CD4-positive, alpha-beta T cell treated with Interleukin-6 for 4 hours (primary cell): Measurements from ENCODE around the gene CMTM3.
"Not testable (repeated sequence)": the region's sequence is repeated elsewhere in the genome, so short reads cannot be mapped to it uniquely, and the experiment has no call there.

ENCODE experiments used
- DNase-seq: peaks from one replicate; pipeline ENCODE4 v3.0.0-alpha.2; 2020; ENCODE audit warnings: mixed read lengths

Gene CMTM3

DNA sequence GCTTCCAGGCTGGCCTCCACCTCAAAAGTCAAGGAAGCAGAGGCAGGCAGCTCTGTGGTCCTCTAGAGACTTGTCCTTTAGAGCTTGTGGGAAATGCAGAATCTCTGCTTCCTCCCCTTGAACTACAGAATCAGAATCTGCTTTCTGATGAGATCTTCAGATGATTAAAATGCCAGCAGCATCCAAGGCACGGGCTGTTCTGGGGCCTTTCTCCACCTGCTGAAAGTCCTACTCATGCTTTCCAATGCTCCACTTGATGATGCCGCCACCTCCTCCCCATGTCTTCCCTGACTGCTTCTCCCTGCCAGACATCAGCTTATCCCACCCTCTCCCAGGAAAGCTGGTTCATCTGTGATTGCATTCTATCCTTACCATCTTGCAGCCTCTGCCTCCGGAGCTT, 33.3 kb downstream of the CMTM3 start:
- DNase-seq, result no peak

DNA sequence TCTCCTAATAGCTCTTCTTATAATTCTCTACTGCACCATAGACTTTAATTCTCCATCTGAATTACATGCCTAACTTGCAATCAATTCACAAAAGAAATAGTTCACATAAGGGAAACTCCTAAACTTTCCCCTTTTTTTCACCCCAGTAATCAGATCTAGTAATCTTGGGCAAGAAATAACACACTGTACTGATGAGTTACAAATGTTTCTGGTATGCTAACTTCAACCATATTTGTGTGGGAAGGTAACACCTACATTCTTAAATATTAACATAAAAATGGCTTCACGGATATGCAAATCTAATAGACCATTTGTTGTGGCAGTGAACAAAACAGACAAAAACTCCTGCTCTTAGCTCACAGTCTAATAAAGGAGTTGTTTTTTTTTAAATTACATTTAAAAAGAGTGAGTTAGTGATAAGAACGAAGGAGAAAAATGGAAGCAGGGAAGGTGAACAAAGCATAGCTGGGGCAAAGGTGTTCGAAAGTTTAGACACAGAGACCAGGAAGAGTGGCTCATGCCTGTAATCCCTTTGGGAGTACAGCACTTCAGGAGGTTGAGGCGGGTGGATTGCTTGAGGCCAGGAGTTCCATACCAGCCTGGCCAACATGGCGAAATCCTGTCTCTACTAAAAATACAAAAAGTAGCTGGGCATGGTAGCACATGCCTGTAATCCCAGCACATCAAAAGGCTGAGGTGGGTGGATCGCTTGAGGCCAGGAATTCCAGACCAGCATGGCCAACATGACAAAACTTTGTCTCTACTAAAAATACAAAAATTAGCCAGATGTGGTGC, 34.8 kb downstream of the CMTM3 start:
- no peak for DNase-seq

- no peak for DNase-seq
Observed at GRCh38 chr16:66640724-66641314, 36.3 kb downstream of the CMTM3 start.

DNA sequence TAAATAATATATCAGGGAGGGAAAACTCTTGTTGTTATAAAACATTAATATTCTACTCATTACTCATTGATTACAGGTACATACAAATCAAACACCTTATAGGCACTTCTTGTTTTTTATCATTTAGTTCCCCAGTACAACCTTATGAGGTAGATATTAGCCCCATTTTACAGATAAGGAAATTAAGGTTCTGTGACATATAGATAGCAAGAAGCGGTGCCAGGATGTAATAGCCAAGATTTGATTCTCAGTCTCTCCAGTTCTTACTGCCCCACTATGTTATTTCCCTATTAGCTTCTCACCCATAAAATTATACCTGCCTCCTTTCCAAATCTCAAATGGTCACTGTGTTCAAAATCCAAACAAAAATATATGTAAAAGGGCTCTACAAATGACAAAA, 36.9 kb downstream of the CMTM3 start:
- no peak for DNase-seq

- DNase-seq, result no peak
Observed at GRCh38 chr16:66647866-66648265, 43.4 kb downstream of the CMTM3 start.

DNA sequence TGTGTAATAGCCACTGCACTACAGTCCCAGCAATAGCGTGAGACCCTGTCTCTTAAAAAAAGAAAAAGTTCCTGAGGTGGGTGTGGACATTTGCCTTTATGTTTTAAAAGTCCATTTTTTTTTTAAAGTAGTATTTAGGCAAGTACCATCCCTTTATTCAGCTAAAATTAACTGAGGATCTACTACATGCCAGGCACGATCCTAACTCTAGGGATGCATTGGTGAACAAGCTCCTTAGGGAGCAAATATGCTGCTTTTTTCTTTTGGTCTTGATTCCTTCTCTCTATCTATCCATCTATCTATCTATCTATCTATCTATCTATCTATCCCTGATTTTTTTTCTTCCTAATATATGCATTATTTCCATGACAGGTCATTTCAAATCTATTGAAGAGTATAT, 44.7 kb downstream of the CMTM3 start:
- no peak for DNase-seq

- DNase-seq, result no peak
Observed at GRCh38 chr16:66649636-66650205, 45.2 kb downstream of the CMTM3 start.

DNA sequence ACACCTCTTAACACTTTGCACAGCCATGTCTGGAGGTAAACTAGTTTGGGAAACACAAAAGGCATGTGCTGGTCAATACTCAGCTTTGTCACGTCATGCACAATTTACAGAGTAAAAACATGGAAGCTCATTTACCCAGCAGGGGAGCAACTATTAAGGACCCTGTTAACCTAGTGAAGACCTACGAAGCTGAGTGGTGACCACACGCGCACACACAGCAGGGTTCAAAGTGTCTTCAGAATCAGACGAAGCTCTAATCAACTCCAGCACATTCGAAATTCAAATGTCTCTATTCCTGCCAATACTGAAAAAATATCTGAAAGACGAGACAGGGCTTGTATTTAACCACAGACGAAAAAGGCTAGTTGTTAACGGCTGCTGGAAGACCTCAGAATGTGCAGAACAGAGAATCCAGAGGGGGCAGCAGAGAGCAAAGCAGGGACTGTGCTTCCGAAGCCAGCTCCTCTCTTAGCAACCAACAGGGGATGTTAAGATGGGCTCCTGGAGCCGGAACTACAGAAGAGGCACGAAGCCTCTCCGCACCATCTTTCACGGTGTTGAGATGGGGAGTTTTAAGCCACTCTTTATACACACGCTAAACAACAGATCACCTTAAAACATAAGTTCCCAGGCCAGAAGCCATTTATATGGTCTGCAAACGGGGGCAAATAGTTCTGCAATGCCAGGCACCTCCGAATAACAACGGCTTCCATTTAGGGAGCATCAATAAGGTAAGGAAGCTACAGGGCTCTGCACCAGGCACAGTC, 46.4 kb downstream of the CMTM3 start:
- peak; percentile 87 for DNase-seq

DNA sequence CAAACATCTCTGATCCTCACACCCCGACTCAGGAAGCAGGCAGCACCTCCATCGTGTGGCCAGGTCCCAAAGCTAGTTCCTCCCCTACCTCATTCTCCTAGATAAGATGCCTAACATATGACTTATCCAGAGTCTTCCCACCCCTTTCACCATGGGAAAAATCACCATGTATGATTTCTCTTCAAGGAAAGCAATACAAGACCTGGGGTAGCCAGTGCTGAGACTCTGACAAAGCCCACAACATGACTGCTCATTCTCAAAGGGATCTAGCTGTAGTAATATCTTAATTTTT, 46.9 kb downstream of the CMTM3 start:
- no peak for DNase-seq

- DNase-seq, result no peak
Observed at GRCh38 chr16:66651965-66652364, 47.5 kb downstream of the CMTM3 start.

DNA sequence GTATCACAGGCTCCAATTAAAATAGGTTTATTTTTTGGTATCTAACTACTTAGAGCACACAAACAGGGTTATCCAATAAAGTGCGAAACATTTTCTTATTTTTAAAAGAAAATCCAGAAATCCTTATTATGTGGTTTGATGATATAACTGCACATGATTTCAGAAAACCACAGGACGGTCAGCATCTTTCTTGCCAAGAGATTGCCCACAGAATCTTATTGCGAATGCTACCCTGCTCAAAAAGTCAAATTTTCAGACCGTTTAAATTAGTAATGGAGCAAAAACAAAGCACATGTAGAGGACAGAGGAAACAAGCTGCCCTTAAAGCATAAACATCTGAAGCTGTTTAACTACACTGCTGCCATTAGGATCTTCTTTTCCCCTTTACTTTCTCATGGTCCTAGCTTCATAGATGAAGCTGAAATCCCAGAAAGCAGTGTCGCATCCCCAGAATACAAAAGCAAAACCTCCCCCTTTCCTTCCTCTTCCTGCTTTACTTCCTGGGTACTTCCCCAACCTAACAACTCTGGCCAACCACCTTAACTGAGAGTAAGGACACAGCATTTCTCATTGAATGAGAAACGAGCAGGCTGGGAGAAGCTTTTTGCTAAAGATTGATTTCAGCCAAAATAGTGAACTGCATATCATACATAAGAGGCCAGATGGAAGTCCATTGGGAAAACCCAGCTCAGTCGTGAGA, 48.3 kb downstream of the CMTM3 start:
- no peak for DNase-seq

DNA sequence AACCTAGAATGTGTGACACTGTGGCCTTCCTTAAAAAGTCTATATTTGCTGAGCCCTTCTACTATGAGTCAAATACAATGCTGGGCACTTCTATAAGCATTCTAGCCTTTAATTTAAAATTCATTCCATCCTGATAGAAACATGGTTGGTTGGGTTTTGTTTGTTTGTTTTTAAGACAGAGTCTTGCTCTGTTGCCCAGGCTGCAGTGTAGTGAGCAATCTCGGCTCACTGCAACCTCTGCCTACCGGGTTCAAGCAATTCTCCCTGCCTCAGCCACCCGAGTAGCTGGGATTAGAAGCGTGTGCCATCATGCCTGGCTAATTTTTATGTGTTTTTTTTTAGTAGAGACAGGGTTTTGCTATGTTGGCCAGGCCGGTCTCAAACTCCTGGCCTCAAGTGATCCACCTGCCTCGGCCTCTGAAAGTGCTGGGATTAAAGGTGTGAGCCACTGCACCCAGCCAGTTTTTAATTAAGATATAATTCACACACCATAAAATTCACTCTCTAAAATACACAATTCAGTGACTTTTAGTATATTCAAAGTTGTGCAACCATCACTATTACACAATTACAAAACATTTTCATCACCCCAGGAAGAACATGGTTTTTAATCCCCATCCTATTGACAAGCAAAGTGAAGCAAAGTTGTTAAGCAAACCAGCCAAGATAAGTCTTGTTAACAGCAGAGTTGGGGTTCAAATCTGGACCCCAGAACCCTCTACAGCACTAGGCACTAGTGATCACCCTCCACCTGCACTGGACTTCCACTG, 49.3 kb downstream of the CMTM3 start:
- DNase-seq, result no peak

DNA sequence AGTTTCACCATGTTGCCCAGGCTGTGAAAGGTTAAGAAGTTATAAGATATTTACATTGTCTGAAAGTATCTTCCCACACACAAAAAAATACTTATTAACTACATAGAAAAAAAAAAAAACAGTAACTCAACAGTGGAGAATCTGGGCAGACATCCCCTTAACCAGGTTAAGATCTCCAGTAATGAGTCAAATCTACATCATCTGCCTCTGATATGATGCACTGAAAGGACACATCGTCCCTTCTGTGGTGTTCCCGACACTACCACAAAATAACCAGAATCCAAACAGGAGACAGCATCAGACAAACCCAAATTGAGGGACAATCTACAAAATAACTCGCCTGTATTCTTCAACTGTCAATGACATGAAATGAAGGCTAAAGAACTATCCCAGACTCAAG, 52.0 kb downstream of the CMTM3 start:
- DNase-seq, result no peak

- no peak for DNase-seq
Observed at GRCh38 chr16:66658143-66658859, 53.8 kb downstream of the CMTM3 start.

DNA sequence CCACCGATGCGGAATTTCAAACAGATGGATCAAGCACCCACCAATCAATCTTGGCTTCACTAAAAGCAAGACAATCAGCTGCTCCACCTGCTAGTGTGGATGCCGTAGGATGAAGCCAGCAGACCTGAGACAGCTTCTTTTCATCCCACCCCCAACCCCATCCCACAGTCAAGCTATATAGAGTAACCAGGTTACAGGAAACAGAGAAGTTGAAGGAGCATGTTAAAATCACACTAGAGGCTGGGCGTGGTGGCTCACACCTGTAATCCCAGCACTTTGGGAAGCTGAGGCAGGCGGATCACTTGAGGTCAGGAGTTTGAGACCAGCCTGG, 54.3 kb downstream of the CMTM3 start:
- DNase-seq, result no peak

- no peak for DNase-seq
Observed at GRCh38 chr16:66660422-66661209, 56.1 kb downstream of the CMTM3 start.

GRCh38 chr16:66661210-66661560, 56.7 kb downstream of the CMTM3 start:
- DNase-seq, result no peak

DNA sequence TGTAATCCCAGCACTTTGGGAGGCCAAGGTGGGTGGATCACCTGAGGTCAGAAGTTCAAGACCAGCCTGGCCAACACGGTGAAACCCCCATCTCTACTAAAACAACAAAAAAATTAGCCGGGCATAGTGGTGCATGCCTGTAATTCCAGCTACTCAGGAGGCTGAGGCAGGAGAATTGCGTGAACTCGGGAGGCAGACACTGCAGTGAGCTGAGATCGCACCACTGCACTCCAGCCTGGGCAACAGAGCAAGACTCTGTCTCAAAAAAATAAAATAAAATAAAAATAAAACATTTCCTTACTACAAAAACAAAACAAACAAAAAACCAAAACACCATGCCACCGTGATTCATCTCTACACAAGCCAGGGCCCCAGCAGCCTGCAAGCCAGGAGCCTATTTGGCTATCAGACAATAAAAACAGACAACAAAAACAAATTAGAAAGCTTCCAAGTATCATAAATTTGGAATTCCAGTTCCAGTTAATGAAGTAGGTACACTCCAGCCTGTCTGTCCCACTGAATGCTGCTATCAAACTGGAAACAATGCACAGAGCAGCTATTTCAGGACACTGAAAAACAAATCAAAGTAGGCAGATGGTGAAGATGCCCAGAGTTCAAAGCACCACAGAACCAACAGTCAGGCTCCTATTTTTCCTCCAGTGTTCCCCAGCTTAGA, 57.3 kb downstream of the CMTM3 start:
- DNase-seq, result not testable (repeated sequence)

GRCh38 chr16:66662445-66663194, 58.1 kb downstream of the CMTM3 start:
- no peak for DNase-seq
